GM12801 (cell line): Measurements from ENCODE around the gene CDH13.

Experiments used
- CTCF ChIP-seq: IDR thresholded peaks from one replicate; pipeline ENCODE4 v1.5.1; 2011; ENCODE audit warnings: control low read depth; ENCODE audit not compliant: insufficient read length; ENCODE audit errors: extremely low read depth

CDH13 gene

GRCh38 chr16:83599789-83600462 is 973.2 kb downstream of the CDH13 start:
- TF ChIP-seq CTCF = no peak

- no peak for TF ChIP-seq CTCF
Measured at GRCh38 chr16:83602761-83603722, 976.3 kb downstream of the CDH13 start.

- no peak for TF ChIP-seq CTCF
Measured at GRCh38 chr16:83603723-83604570, 977.2 kb downstream of the CDH13 start.

GRCh38 chr16:83606486-83607030 is 979.8 kb downstream of the CDH13 start:
- TF ChIP-seq CTCF = no peak

- no peak for TF ChIP-seq CTCF
Measured at GRCh38 chr16:83609178-83609577, 982.4 kb downstream of the CDH13 start.

GRCh38 chr16:83615141-83615952 is 988.6 kb downstream of the CDH13 start:
- no peak for TF ChIP-seq CTCF
